ENCODE measurements around the gene TTLL11.

DNA sequence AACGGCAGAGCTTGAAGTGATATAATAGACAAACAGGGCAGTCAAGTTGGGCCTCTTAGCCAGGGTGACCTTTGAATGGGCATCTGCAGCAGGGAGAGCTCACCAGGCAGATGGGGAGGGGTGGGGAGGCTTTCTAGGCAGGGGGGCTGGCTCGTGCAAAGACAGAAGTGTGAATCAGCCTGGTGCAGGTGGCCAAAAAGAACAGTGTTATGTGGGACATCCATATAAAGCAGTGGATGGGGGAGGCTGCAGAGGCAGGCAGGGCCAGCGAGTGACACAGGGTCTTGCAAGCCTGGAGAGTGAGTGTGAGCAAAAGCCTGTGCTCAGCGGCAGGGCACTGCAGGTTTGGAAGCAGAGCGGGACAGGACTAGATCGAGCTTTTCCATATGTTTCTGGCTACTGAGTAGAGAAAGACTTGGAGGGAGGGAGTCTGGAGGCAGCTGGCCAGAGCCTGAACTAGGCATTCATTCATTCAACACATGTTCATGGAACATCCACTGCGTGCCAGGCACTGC is 14.2 kb upstream of the TTLL11 start:
- TF ChIP-seq, protein P1, sequence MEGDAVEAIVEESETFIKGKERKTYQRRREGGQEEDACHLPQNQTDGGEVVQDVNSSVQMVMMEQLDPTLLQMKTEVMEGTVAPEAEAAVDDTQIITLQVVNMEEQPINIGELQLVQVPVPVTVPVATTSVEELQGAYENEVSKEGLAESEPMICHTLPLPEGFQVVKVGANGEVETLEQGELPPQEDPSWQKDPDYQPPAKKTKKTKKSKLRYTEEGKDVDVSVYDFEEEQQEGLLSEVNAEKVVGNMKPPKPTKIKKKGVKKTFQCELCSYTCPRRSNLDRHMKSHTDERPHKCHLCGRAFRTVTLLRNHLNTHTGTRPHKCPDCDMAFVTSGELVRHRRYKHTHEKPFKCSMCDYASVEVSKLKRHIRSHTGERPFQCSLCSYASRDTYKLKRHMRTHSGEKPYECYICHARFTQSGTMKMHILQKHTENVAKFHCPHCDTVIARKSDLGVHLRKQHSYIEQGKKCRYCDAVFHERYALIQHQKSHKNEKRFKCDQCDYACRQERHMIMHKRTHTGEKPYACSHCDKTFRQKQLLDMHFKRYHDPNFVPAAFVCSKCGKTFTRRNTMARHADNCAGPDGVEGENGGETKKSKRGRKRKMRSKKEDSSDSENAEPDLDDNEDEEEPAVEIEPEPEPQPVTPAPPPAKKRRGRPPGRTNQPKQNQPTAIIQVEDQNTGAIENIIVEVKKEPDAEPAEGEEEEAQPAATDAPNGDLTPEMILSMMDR (IDR thresholded peaks at IDR 0.05 in 4 of 5, conservative IDR thresholded peaks at IDR 0.05 in 1 of 5): no peak
- TF ChIP-seq POLR2A (IDR thresholded peaks at IDR 0.05): no peak
